Body of pancreas (tissue), 4 donors: ENCODE results near the gene LRP3. TPM values are rescaled to one million over a fixed set of nuclear protein-coding genes. Genes with fewer than 3 reads are reported as not detected.

ENCODE experiments used
- ATAC-seq: fragments of 150-250 bp; one replicate; pipeline ENCODE4 v1.9.1; 2016
- DNase-seq, 4 donors: peaks; one replicate each; pipeline ENCODE4 v3.0.0-alpha.2; 2019
- H3K27ac ChIP-seq, 4 donors: fragments of 200-600 bp; sonication (generic); 1 replicate in 3 of 4; 2 replicates in 1 of 4; pipeline versions ENCODE4 v1.5.1 to v1.6.1; 2016 to 2019; ENCODE audit warnings: mild to moderate bottlenecking in 1 of 4, mixed read lengths in 1 of 4, moderate library complexity in 1 of 4
- H3K27me3 ChIP-seq, 2 donors: fragments of 200-600 bp; sonication (generic); one replicate each; pipeline ENCODE4 v1.6.0; 2016; ENCODE audit warnings: mild to moderate bottlenecking in 1 of 2
- H3K36me3 ChIP-seq, 2 donors: fragments of 200-600 bp; sonication (generic); replicated peaks in 1 of 2; 2 replicates each; pipeline ENCODE4 v1.5.1; 2016; ENCODE audit warnings: low read depth in 2 of 2; ENCODE audit not compliant: insufficient read depth in 1 of 2
- H3K4me1 ChIP-seq: fragments of 200-600 bp; sonication (generic); one replicate; pipeline ENCODE4 v1.6.0; 2016
- H3K4me3 ChIP-seq, 2 donors: fragments of 200-600 bp; sonication (generic); 1 replicate in 1 of 2; 2 replicates in 1 of 2; pipeline ENCODE4 v1.5.1; 2016 to 2019
- H3K9me3 ChIP-seq, 3 donors: fragments of 200-600 bp; sonication (generic); 1 replicate in 2 of 3; 2 replicates in 1 of 3; pipeline ENCODE4 v1.5.1; 2016
- CTCF ChIP-seq, 7 experiments: fragments of 450-650 bp in 4 of 7; fragments of 200-600 bp in 3 of 7; sonication (generic) in 3 of 7; IDR thresholded peaks; one replicate each; pipeline ENCODE4 v1.5.1; 2016 to 2019; ENCODE audit warnings: antibody characterized with exemption in 7 of 7
- POLR2A ChIP-seq, 3 donors: fragments of 450-650 bp; IDR thresholded peaks; one replicate each; pipeline ENCODE4 v1.6.1; 2016; ENCODE audit warnings: antibody characterized with exemption in 3 of 3, mild to moderate bottlenecking in 2 of 3
- WGBS, 2 donors: methylation state at CpG; one replicate each; pipeline ENCODE4 v1.1.5; 2017; 5-methylcytosine and 5-hydroxymethylcytosine counted together
- intact Hi-C: fragments of 100-400 bp; cut with DNase I; formaldehyde crosslinking; loops from one replicate; pipeline ENCODE4 v1.15.1; 2023
- total RNA-seq, 2 donors: library from RNA; depleted of rRNA; stranded (reverse); fragments of >200 nt; gene quantifications; one replicate each; pipeline ENCODE4 v1.1.0, GENCODE V29; 2016

Gene LRP3
- total RNA-seq, 2 donors from 2014 or later = 18.1 to 23.3 TPM

DNA sequence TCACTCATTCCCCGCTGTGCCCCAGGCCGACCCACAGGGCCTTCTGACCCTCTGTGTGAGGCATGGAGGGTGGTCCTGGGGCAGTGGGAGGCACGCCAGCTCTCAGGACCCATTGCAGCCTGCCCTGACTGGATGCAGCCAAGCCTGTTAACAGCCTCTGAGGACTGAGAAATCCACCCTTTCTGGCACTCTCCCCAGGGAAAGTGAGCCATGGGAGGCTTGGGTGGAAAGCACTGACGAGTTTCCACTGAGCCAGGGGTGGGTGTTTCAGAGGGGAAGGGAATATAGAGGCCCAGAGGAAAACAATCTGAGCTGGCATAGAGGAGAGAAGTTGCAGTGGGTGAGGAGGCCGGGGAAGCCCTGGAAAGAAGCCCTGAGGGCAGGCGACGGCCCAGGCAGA, 62.1 kb downstream of the LRP3 start:
- no peaks in the 10 kb centered on the region for H3K9me3 ChIP-seq
- ATAC-seq = no peak
- WGBS, 2 donors = 76 to 79% methylated on average over 4 to 7 of the region's 7 CpGs

DNA sequence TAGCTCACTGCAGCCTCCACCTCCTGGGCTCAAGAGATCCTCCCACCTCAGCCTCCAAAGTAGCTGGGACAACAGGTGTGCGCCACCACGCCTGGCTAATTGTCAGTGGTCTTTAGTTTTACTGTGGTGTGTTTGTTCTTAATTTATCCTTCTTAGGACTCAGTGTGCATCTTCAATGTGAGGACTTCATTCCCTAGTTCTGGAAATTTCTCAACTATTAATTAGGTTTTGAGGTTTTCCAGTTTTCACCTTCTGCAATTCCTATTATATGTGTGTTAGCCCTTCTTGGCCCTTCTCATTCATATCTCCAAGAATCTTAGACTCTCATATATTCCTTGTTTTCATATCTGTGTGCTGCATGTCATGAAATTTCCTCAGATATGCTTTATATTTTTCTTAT, 63.7 kb downstream of the LRP3 start:
- 98% methylated on average over 2 of the region's 2 CpGs for WGBS, 2 donors
- DNase-seq (no peak), ATAC-seq (no peak)
- intact Hi-C loops = no loop called here
- H3K27ac ChIP-seq = no peak overlapping the region
- TF ChIP-seq CTCF (IDR thresholded peaks at IDR 0.05) (no peak), POLR2A (IDR thresholded peaks at IDR 0.05) (no peak)
- H3K27me3 ChIP-seq = no peaks in the 10 kb centered on the region
- no peaks in the 10 kb centered on the region for H3K36me3 ChIP-seq
- H3K4me1 ChIP-seq = no peaks in the 10 kb centered on the region
- no peak overlapping the region for H3K4me3 ChIP-seq
- H3K9me3 ChIP-seq = no peaks in the 10 kb centered on the region

More for the DNA sequence above, 62.1 kb downstream of the LRP3 start:
- Histone ChIP-seq H3K27me3 (no peaks in the 10 kb centered on the region), H3K4me3 (no peak overlapping the region), H3K4me1 (no peaks in the 10 kb centered on the region), H3K27ac (no peak overlapping the region), H3K36me3 (no peaks in the 10 kb centered on the region)
- intact Hi-C loops = no loop called here
- no peak for DNase-seq
- TF ChIP-seq CTCF (IDR thresholded peaks at IDR 0.05) = no peak
- TF ChIP-seq POLR2A (IDR thresholded peaks at IDR 0.05) = no peak

Other genes with a start within 250 kb of the LRP3 start
- 1 to 10 TPM; 7.8 to 8.6 TPM for gene CEP89, start 222.4 kb upstream of the LRP3 start, total RNA-seq
- gene FAAP24, start 222.1 kb upstream of the LRP3 start, total RNA-seq = 1 to 10 TPM in 1 of 2 donors, not detected in 1; 4.9 TPM
- gene RHPN2, start 129.4 kb upstream of the LRP3 start, total RNA-seq = 10 to 100 TPM; 11.2 to 54.4 TPM
- 1 to 10 TPM; 6.6 to 7.0 TPM for gene GPATCH1, start 113.1 kb upstream of the LRP3 start, total RNA-seq
- not detected for gene WDR88, start 62.2 kb upstream of the LRP3 start, total RNA-seq
- 1 to 10 TPM in 1 of 2 donors, under 1 TPM in 1; 0.78 to 5.3 TPM for gene SLC7A10, start 31.5 kb downstream of the LRP3 start, total RNA-seq
- gene CEBPA, start 108.2 kb downstream of the LRP3 start, total RNA-seq = 10 to 100 TPM; 12.5 to 73.2 TPM
- 10 to 100 TPM; 13.2 to 16.3 TPM for gene CEBPG, start 179.4 kb downstream of the LRP3 start, total RNA-seq